Lower lobe of right lung (tissue), 2 donors: ENCODE measurements around the gene NDUFB10. TPM values are rescaled to one million over a fixed set of nuclear protein-coding genes. Genes with fewer than 3 reads are reported as not detected.
"Not testable (repeated sequence)": the region's sequence is repeated elsewhere in the genome, so short reads cannot be mapped to it uniquely, and the experiment has no call there.

Experiments
- ATAC-seq, 2 donors: fragments of 200-7000 bp; cut with Tn5 transposase; one replicate each; pipeline ENCODE4 v1.9.1; 2020 to 2022; ENCODE audit warnings: mild to moderate bottlenecking in 2 of 2, moderate library complexity in 2 of 2
- DNase-seq: peaks from one replicate; pipeline ENCODE4 v3.0.0-alpha.2; 2020
- H3K27ac ChIP-seq: fragments of 200-600 bp; one replicate; pipeline ENCODE4 v1.8.0; 2022
- H3K27me3 ChIP-seq: fragments of 200-600 bp; one replicate; pipeline ENCODE4 v1.8.0; 2022; ENCODE audit warnings: low read depth
- H3K36me3 ChIP-seq: fragments of 200-600 bp; one replicate; pipeline ENCODE4 v1.8.0; 2022; ENCODE audit warnings: mild to moderate bottlenecking
- H3K4me1 ChIP-seq: fragments of 200-600 bp; one replicate; pipeline ENCODE4 v1.8.0; 2022
- H3K4me3 ChIP-seq: fragments of 200-600 bp; one replicate; pipeline ENCODE4 v1.8.0; 2022; ENCODE audit warnings: mild to moderate bottlenecking
- H3K9me3 ChIP-seq: fragments of 200-600 bp; one replicate; pipeline ENCODE4 v1.8.0; 2022
- CTCF ChIP-seq: fragments of 200-600 bp; IDR thresholded peaks from one replicate; pipeline ENCODE4 v1.8.0; 2022; ENCODE audit warnings: antibody characterized with exemption, mild to moderate bottlenecking
- intact Hi-C: fragments of 100-400 bp; cut with DNase I; formaldehyde crosslinking; loops from one replicate; pipeline ENCODE4 v1.11.0; 2022
- total RNA-seq: library from RNA; stranded (reverse); fragmentation: NEBNext Ultra II Directional; extraction: Animal tissue kit (Norgen Biotek cat#: 25700); gene quantifications from one replicate; pipeline ENCODE4 v1.2.1, GENCODE V29; 2021
- donor health status: DM: no; HTN: yes; CAD: no; lungs with severe emphysema.

The NDUFB10 gene
- total RNA-seq, 1 donor from 2014 or later: 85.8 TPM

GRCh38 chr16:1950559-1950958 lies 8.8 kb upstream of the NDUFB10 start:
- Histone ChIP-seq H3K9me3 (no peaks in the 10 kb centered on the region), H3K36me3 (no peaks in the 10 kb centered on the region), H3K27me3 (no peaks in the 10 kb centered on the region), H3K27ac (no peak overlapping the region), H3K4me1 (no peaks in the 10 kb centered on the region), H3K4me3 (no peak overlapping the region)
- TF ChIP-seq CTCF: no peak
- ATAC-seq (no peak), DNase-seq (peak; percentile 20)
- intact Hi-C loops: no loop called here

GRCh38 chr16:1953734-1954133 lies 5.6 kb upstream of the NDUFB10 start:
- ATAC-seq: peak in 1 of 2 donors; percentile 11
- peak; percentile 43 for DNase-seq
- H3K36me3 ChIP-seq: no peaks in the 10 kb centered on the region
- intact Hi-C loops: no loop called here
- H3K27ac ChIP-seq: no peak overlapping the region
- no peaks in the 10 kb centered on the region for H3K9me3 ChIP-seq
- TF ChIP-seq CTCF: no peak
- H3K4me1 ChIP-seq: peaks cover 1% of the 10 kb centered on the region
- H3K27me3 ChIP-seq: no peaks in the 10 kb centered on the region
- no peak overlapping the region for H3K4me3 ChIP-seq

GRCh38 chr16:1957434-1958142 lies 1.8 kb upstream of the NDUFB10 start:
- H3K27me3 ChIP-seq, ATAC-seq, DNase-seq, H3K4me3 ChIP-seq, intact Hi-C loops, H3K9me3 ChIP-seq, H3K27ac ChIP-seq: not testable (repeated sequence)
- H3K4me1 ChIP-seq: peaks cover 21% of the 10 kb centered on the region
- H3K36me3 ChIP-seq: peaks cover 17% of the 10 kb centered on the region

GRCh38 chr16:1958143-1958491 lies 1.2 kb upstream of the NDUFB10 start:
- intact Hi-C loops, ATAC-seq: not testable (repeated sequence)
- peak; percentile 42 for DNase-seq

GRCh38 chr16:1958715-1959268 lies 546 bp upstream of the NDUFB10 start:
- DNase-seq: peak; percentile 56
- intact Hi-C loops: no loop called here
- Histone ChIP-seq H3K36me3 (peaks cover 26% of the 10 kb centered on the region), H3K4me1 (peaks cover 32% of the 10 kb centered on the region), H3K4me3 (peak overlapping the region; percentile 96), H3K27me3 (no peaks in the 10 kb centered on the region), H3K9me3 (no peaks in the 10 kb centered on the region), H3K27ac (peak overlapping the region; percentile 92)
- TF ChIP-seq CTCF: no peak
- peak; percentile 4 to 18 for ATAC-seq

More at GRCh38 chr16:1958143-1958491, 1.2 kb upstream of the NDUFB10 start:
- not testable (repeated sequence) for H3K9me3 ChIP-seq, H3K27me3 ChIP-seq, H3K4me3 ChIP-seq, H3K27ac ChIP-seq
- Histone ChIP-seq H3K36me3 (peaks cover 22% of the 10 kb centered on the region), H3K4me1 (peaks cover 25% of the 10 kb centered on the region)

- Histone ChIP-seq H3K27ac (peak overlapping the region; percentile 18), H3K27me3 (no peaks in the 10 kb centered on the region), H3K9me3 (no peaks in the 10 kb centered on the region), H3K4me1 (peaks cover 43% of the 10 kb centered on the region), H3K36me3 (peaks cover 26% of the 10 kb centered on the region), H3K4me3 (peak overlapping the region; percentile 96)
- TF ChIP-seq CTCF: no peak
- DNase-seq (peak; percentile 39), ATAC-seq (no peak)
- intact Hi-C loops: no loop called here
Observed at GRCh38 chr16:1960665-1961630, 1.6 kb downstream of the NDUFB10 start.
